ENCODE data around the gene TTC16. TPM values are rescaled to one million over a fixed set of nuclear protein-coding genes. Genes with fewer than 3 reads are reported as not detected.

TTC16 gene
- total RNA-seq, 5 donors from 2014 or later (not counting 1 experiment from before 2014, with no cell fraction given): 4.6 to 31.8 (median 6.2) TPM

- peaks cover 5 to 22% (median 18%) of the 10 kb centered on the region in 3 donors for H3K4me1 Mint-ChIP-seq
- CTCF ChIA-PET: interaction anchor here (0.5 to 2.3 kb wide), 13 partner anchors 10 to 186 kb away, joined by 3 to 22 read pairs (median 5); partner anchors contain the start of genes CDK9 (in 1 of the 2), PTRH1 (in 1 of the 2), SH2D3C (in 1 of the 2) and TTC16 (in 1 of the 2)
These were observed 19.8 kb downstream of the TTC16 start for GRCh38 chr9:127735530-127736185.

GRCh38 chr9:127738666-127739065, 22.8 kb downstream of the TTC16 start:
- ATAC-seq (replicated peaks in 1 of 4) (no peak), DNase-seq (no peak)
- Mint-ChIP-seq H3K9me3 (no peaks in the 10 kb centered on the region), H3K36me3 (peaks cover 18% of the 10 kb centered on the region), H3K27ac (no peak overlapping the region), H3K4me1 (peaks cover 5 to 20% (median 17%) of the 10 kb centered on the region in 3 donors), H3K27me3 (no peaks in the 10 kb centered on the region), H3K4me3 (no peak overlapping the region)
- Histone ChIP-seq H3K4me3 (ENCODE audit: control insufficient read depth in 1 of 2, extremely low read depth in 1 of 2, low read length in 1 of 2) (no peak overlapping the region), H3K9me3 (no peaks in the 10 kb centered on the region), H3K4me1 (ENCODE audit: control insufficient read depth in 1 of 2, extremely low read depth in 1 of 2, insufficient read depth in 2 of 2, low read length in 2 of 2) (peaks cover 2 to 22% of the 10 kb centered on the region in 2 experiments), H3K36me3 (ENCODE audit: control insufficient read depth in 2 of 2, extremely low read depth in 1 of 2, insufficient read depth in 1 of 2, low read length in 1 of 2) (peaks cover 29 to 53% of the 10 kb centered on the region in 2 donors), H3K27ac (ENCODE audit: low read length) (no peak overlapping the region), H3K27me3 (replicated peaks in 1 of 2; ENCODE audit: control insufficient read depth in 2 of 2, extremely low read depth in 1 of 2, insufficient read depth in 2 of 2, low read length in 1 of 2) (no peaks in the 10 kb centered on the region)
- 97% methylated on average over 11 of the region's 13 CpGs for WGBS (ENCODE audit: insufficient coverage)
- CTCF ChIA-PET: no interaction called here
- POLR2A ChIA-PET: no interaction called here

More at GRCh38 chr9:127735530-127736185, 19.8 kb downstream of the TTC16 start:
- H3K4me3 ChIP-seq (ENCODE audit: control insufficient read depth in 1 of 2, extremely low read depth in 1 of 2, low read length in 1 of 2): no peak overlapping the region
- ATAC-seq (replicated peaks in 1 of 4) (no peak), DNase-seq (no peak)
- peaks cover 17 to 39% of the 10 kb centered on the region in 2 donors for H3K36me3 ChIP-seq (ENCODE audit: control insufficient read depth in 2 of 2, extremely low read depth in 1 of 2, insufficient read depth in 1 of 2, low read length in 1 of 2)
- POLR2A ChIA-PET: interaction anchor here in 1 of 2 donors (0.6 kb wide), 1 partner anchor 180 kb away, joined by 5 read pairs; no protein-coding TSS in a partner anchor
- peaks cover 2 to 23% of the 10 kb centered on the region in 2 experiments for H3K4me1 ChIP-seq (ENCODE audit: control insufficient read depth in 1 of 2, extremely low read depth in 1 of 2, insufficient read depth in 2 of 2, low read length in 2 of 2)
- H3K27ac ChIP-seq (ENCODE audit: low read length): peak overlapping the region; percentile 95
- Mint-ChIP-seq H3K9me3 (no peaks in the 10 kb centered on the region), H3K36me3 (peaks cover 17% of the 10 kb centered on the region), H3K27me3 (no peaks in the 10 kb centered on the region), H3K27ac (peak overlapping the region; percentile 92 to 97), H3K4me3 (peak overlapping the region; percentile 82 to 94 (median 85))
- H3K9me3 ChIP-seq: no peaks in the 10 kb centered on the region
- WGBS (ENCODE audit: insufficient coverage): 86% methylated on average over 9 of the region's 15 CpGs
- H3K27me3 ChIP-seq (replicated peaks in 1 of 2; ENCODE audit: control insufficient read depth in 2 of 2, extremely low read depth in 1 of 2, insufficient read depth in 2 of 2, low read length in 1 of 2): no peaks in the 10 kb centered on the region

GRCh38 chr9:127739614-127740330, 23.9 kb downstream of the TTC16 start:
- ATAC-seq (replicated peaks in 1 of 4) (no peak), DNase-seq (no peak)
- Histone ChIP-seq H3K27ac (ENCODE audit: low read length) (no peak overlapping the region), H3K4me3 (ENCODE audit: control insufficient read depth in 1 of 2, extremely low read depth in 1 of 2, low read length in 1 of 2) (no peak overlapping the region), H3K4me1 (ENCODE audit: control insufficient read depth in 1 of 2, extremely low read depth in 1 of 2, insufficient read depth in 2 of 2, low read length in 2 of 2) (peaks cover 2 to 11% of the 10 kb centered on the region in 2 experiments), H3K36me3 (ENCODE audit: control insufficient read depth in 2 of 2, extremely low read depth in 1 of 2, insufficient read depth in 1 of 2, low read length in 1 of 2) (peaks cover 34 to 63% of the 10 kb centered on the region in 2 donors), H3K9me3 (no peaks in the 10 kb centered on the region), H3K27me3 (replicated peaks in 1 of 2; ENCODE audit: control insufficient read depth in 2 of 2, extremely low read depth in 1 of 2, insufficient read depth in 2 of 2, low read length in 1 of 2) (no peaks in the 10 kb centered on the region)
- 97% methylated on average over 18 of the region's 19 CpGs for WGBS (ENCODE audit: insufficient coverage)
- Mint-ChIP-seq H3K4me1 (peaks cover 5 to 11% (median 7%) of the 10 kb centered on the region in 3 donors), H3K4me3 (no peak overlapping the region), H3K27me3 (no peaks in the 10 kb centered on the region), H3K27ac (no peak overlapping the region), H3K9me3 (no peaks in the 10 kb centered on the region), H3K36me3 (peaks cover 22% of the 10 kb centered on the region)
- CTCF ChIA-PET: no interaction called here
- POLR2A ChIA-PET: no interaction called here

GRCh38 chr9:127741831-127742434, 26.1 kb downstream of the TTC16 start:
- no peaks in the 10 kb centered on the region for H3K27me3 Mint-ChIP-seq
- no peak overlapping the region for H3K4me3 Mint-ChIP-seq
- ChIA-PET POLR2A (no interaction called here), CTCF (no interaction called here)
- no peak overlapping the region for H3K27ac Mint-ChIP-seq
- peaks cover 35% of the 10 kb centered on the region for H3K36me3 Mint-ChIP-seq
- no peaks in the 10 kb centered on the region for H3K9me3 Mint-ChIP-seq
- H3K27ac ChIP-seq (ENCODE audit: low read length): no peak overlapping the region
- 99% methylated on average over 34 of the region's 38 CpGs for WGBS (ENCODE audit: insufficient coverage)
- peaks cover 34 to 78% of the 10 kb centered on the region in 2 donors for H3K36me3 ChIP-seq (ENCODE audit: control insufficient read depth in 2 of 2, extremely low read depth in 1 of 2, insufficient read depth in 1 of 2, low read length in 1 of 2)
- ATAC-seq (replicated peaks in 1 of 4): no peak
- H3K4me1 Mint-ChIP-seq: peaks cover 4 to 10% (median 8%) of the 10 kb centered on the region in 3 donors
- no peaks in the 10 kb centered on the region for H3K27me3 ChIP-seq (replicated peaks in 1 of 2; ENCODE audit: control insufficient read depth in 2 of 2, extremely low read depth in 1 of 2, insufficient read depth in 2 of 2, low read length in 1 of 2)
- no peaks in the 10 kb centered on the region for H3K9me3 ChIP-seq
- no peak for DNase-seq
- H3K4me1 ChIP-seq (ENCODE audit: control insufficient read depth in 1 of 2, extremely low read depth in 1 of 2, insufficient read depth in 2 of 2, low read length in 2 of 2): peaks cover 0 to under 1% of the 10 kb centered on the region in 2 experiments
- no peak overlapping the region for H3K4me3 ChIP-seq (ENCODE audit: control insufficient read depth in 1 of 2, extremely low read depth in 1 of 2, low read length in 1 of 2)

GRCh38 chr9:127742435-127743088, 26.7 kb downstream of the TTC16 start:
- no peak overlapping the region for H3K4me3 ChIP-seq (ENCODE audit: control insufficient read depth in 1 of 2, extremely low read depth in 1 of 2, low read length in 1 of 2)
- Mint-ChIP-seq H3K4me1 (peaks cover 8 to 13% (median 10%) of the 10 kb centered on the region in 3 donors), H3K9me3 (no peaks in the 10 kb centered on the region), H3K27ac (no peak overlapping the region), H3K27me3 (no peaks in the 10 kb centered on the region), H3K36me3 (peaks cover 40% of the 10 kb centered on the region), H3K4me3 (no peak overlapping the region)
- ChIA-PET POLR2A (interaction anchor here in 1 of 2 donors (1.1 kb wide), 1 partner anchor 29 kb away, joined by 3 read pairs; no protein-coding TSS in a partner anchor), CTCF (no interaction called here)
- 98% methylated on average over 30 of the region's 33 CpGs for WGBS (ENCODE audit: insufficient coverage)
- no peaks in the 10 kb centered on the region for H3K27me3 ChIP-seq (replicated peaks in 1 of 2; ENCODE audit: control insufficient read depth in 2 of 2, extremely low read depth in 1 of 2, insufficient read depth in 2 of 2, low read length in 1 of 2)
- H3K9me3 ChIP-seq: no peaks in the 10 kb centered on the region
- H3K36me3 ChIP-seq (ENCODE audit: control insufficient read depth in 2 of 2, extremely low read depth in 1 of 2, insufficient read depth in 1 of 2, low read length in 1 of 2): peaks cover 34 to 83% of the 10 kb centered on the region in 2 donors
- no peak overlapping the region for H3K27ac ChIP-seq (ENCODE audit: low read length)
- peaks cover 0 to 6% of the 10 kb centered on the region in 2 experiments for H3K4me1 ChIP-seq (ENCODE audit: control insufficient read depth in 1 of 2, extremely low read depth in 1 of 2, insufficient read depth in 2 of 2, low read length in 2 of 2)
- no peak for ATAC-seq (replicated peaks in 1 of 4)
- DNase-seq: no peak
